Fibroblast of mammary gland (primary cell): Measurements from ENCODE around the gene PKD2.
A peak's percentile ranks its signal among the peaks of the same experiment; 100 is the strongest.

Source experiments
- DNase-seq: peaks from one replicate; pipeline ENCODE4 v3.0.0-alpha.2; 2010; ENCODE audit warnings: low read depth
- H3K4me3 ChIP-seq: 2 replicates; pipeline ENCODE4 v1.5.1; 2011; ENCODE audit warnings: low read depth, mild to moderate bottlenecking, low read length, moderate library complexity; ENCODE audit not compliant: control insufficient read depth
- TF ChIP-seq, protein P1 (sequence below): conservative IDR thresholded peaks from 2 replicates; pipeline ENCODE4 v1.5.1; 2011; ENCODE audit warnings: low read depth, low read length, inconsistent platforms; ENCODE audit not compliant: control insufficient read depth, insufficient read depth

The PKD2 gene

DNA sequence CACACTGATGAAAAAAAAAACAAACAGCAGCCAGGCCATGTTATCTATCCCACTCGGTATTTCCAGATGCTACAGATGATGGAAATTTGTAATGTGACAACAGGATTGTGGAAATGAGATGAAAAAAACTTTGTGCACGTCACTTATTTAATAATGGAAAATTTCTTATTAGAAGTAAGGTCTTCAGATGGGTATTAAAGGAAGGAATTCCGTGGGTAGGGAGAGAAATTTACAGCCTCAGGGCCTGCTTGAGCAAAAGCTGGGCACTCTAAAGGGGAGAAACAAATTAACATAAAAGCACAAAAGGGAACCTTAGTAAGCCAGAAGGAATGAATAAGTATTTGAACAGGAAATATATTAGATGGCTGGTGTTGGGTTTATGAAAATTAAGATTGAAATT lies 4.2 kb upstream of the PKD2 start:
- TF ChIP-seq, protein P1, sequence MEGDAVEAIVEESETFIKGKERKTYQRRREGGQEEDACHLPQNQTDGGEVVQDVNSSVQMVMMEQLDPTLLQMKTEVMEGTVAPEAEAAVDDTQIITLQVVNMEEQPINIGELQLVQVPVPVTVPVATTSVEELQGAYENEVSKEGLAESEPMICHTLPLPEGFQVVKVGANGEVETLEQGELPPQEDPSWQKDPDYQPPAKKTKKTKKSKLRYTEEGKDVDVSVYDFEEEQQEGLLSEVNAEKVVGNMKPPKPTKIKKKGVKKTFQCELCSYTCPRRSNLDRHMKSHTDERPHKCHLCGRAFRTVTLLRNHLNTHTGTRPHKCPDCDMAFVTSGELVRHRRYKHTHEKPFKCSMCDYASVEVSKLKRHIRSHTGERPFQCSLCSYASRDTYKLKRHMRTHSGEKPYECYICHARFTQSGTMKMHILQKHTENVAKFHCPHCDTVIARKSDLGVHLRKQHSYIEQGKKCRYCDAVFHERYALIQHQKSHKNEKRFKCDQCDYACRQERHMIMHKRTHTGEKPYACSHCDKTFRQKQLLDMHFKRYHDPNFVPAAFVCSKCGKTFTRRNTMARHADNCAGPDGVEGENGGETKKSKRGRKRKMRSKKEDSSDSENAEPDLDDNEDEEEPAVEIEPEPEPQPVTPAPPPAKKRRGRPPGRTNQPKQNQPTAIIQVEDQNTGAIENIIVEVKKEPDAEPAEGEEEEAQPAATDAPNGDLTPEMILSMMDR: no peak
- DNase-seq: no peak
- no peak overlapping the region for H3K4me3 ChIP-seq

GRCh38 chr4:88005076-88005475 lies 2.4 kb upstream of the PKD2 start:
- peak; percentile 72 for DNase-seq
- H3K4me3 ChIP-seq: no peak overlapping the region
- TF ChIP-seq, protein P1: no peak

DNA sequence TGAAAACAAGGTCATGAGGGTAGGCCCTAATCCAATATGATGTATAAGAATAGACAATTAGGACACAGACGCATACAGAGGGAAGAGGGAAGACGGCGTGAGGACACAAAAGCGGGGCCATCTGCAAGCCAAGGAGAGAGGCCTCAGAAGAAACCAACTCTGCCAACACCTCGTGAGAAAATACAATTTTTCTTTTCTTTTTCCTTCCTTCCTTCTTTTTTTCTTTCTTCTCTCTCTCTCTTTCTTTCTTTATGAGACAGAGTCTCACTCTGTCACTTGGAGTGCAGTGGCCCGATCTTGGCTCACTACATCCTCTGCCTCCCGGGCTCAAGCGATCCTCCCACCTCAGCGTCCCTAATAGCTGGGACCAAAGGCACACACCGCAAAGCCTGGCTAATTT lies 1.5 kb upstream of the PKD2 start:
- no peak overlapping the region for H3K4me3 ChIP-seq
- DNase-seq: no peak
- TF ChIP-seq, protein P1: no peak

DNA sequence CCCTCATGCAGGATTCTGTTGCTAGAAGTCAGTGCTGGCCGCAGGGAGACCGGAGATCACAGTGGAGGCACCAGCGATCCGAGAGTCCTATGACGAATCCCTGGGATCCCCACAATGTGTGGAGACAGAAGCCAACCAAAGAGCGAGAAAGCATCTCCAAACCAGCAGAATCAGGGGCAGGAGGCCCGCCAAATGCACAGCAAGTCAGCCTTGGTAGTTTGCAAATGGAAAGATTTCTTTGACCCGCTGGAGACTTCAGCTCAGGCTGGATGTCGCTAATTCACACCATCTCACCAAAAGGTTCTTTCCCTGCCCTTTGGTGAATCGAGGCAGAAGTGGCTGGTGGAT lies 505 bp upstream of the PKD2 start:
- TF ChIP-seq, protein P1: no peak
- H3K4me3 ChIP-seq: peak overlapping the region; percentile 51
- DNase-seq: peak; percentile 15

DNA sequence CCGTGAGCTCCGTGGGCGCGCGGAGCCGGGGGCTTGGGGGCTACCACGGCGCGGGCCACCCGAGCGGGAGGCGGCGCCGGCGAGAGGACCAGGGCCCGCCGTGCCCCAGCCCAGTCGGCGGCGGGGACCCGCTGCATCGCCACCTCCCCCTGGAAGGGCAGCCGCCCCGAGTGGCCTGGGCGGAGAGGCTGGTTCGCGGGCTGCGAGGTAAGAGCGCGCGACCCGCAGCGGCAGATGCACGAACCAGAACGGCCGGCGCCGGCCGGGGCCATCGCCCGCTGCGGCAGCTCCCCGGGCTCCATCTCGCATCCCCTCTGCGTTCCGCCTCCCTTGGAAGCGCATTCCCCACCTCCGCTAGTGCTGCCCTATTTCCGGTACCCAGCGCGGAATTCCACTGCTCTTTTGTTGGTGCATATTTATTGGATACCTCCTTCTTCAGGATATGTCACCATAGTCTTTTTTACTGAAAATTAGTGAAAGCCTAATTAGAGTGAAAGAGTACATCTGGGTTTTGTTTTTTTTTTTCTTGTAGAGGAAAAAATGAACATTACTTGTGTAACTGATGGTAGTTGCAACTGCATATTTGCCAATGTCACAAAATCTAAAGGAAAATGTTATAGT lies 797 bp downstream of the PKD2 start:
- DNase-seq: peak; percentile 49
- TF ChIP-seq, protein P1: no peak
- H3K4me3 ChIP-seq: peak overlapping the region; percentile 55

- TF ChIP-seq, protein P1: no peak
- peak; percentile 30 for DNase-seq
- peak overlapping the region; percentile 55 for H3K4me3 ChIP-seq
These were observed 1.3 kb downstream of the PKD2 start for GRCh38 chr4:88008743-88009171.

GRCh38 chr4:88009871-88010270 lies 2.4 kb downstream of the PKD2 start:
- peak overlapping the region; percentile 55 for H3K4me3 ChIP-seq
- TF ChIP-seq, protein P1: no peak
- DNase-seq: peak; percentile 36
